Thymus (tissue), 11 donors: ENCODE data around the gene CHEK1. TPM values are rescaled to one million over a fixed set of nuclear protein-coding genes. Genes with fewer than 3 reads are reported as not detected.

ENCODE experiments used
- DNase-seq, 9 donors: peaks; one replicate each; pipeline ENCODE4 v3.0.0-alpha.2; 2013; ENCODE audit warnings: low spot score in 9 of 9, low read depth in 6 of 9, missing footprints in 1 of 9
- H3K27ac ChIP-seq, 2 donors: one replicate each; pipeline ENCODE4 v1.5.1; 2013; ENCODE audit warnings: control low read depth in 1 of 2, low read depth in 1 of 2, low read length in 1 of 2, mild to moderate bottlenecking in 1 of 2, moderate library complexity in 1 of 2
- H3K27me3 ChIP-seq, 2 donors: one replicate each; pipeline ENCODE4 v1.5.1; 2013; ENCODE audit warnings: low read length in 1 of 2; ENCODE audit not compliant: control insufficient read depth in 2 of 2, insufficient read depth in 1 of 2
- H3K36me3 ChIP-seq, 2 donors: one replicate each; pipeline ENCODE4 v1.5.1; 2013; ENCODE audit warnings: low read length in 1 of 2, mild to moderate bottlenecking in 1 of 2, moderate library complexity in 1 of 2; ENCODE audit not compliant: control insufficient read depth in 2 of 2, insufficient read depth in 2 of 2
- H3K4me1 ChIP-seq, 2 donors: one replicate each; pipeline ENCODE4 v1.5.1; 2013; ENCODE audit warnings: low read length in 2 of 2; ENCODE audit not compliant: control insufficient read depth in 2 of 2, insufficient read depth in 2 of 2
- H3K4me3 ChIP-seq, 2 donors: one replicate each; pipeline ENCODE4 v1.5.1; 2013; ENCODE audit warnings: low read length in 2 of 2, control low read depth in 1 of 2, mild to moderate bottlenecking in 1 of 2
- H3K9me3 ChIP-seq, 2 donors: one replicate each; pipeline ENCODE4 v1.5.1; 2013; ENCODE audit warnings: low read length in 1 of 2, mild to moderate bottlenecking in 1 of 2; ENCODE audit not compliant: control insufficient read depth in 2 of 2, insufficient read depth in 1 of 2
- WGBS: extraction: QIAGEN DNeasy Blood & Tissue Kit; methylation state at CpG from one replicate; pipeline ENCODE4 v1.1.7; 2013; 5-methylcytosine and 5-hydroxymethylcytosine counted together
- polyA plus RNA-seq: library from polyadenylated mRNA; stranded (reverse); fragments of 200-250 nt; gene quantifications from one replicate; pipeline ENCODE4 v1.2.3, GENCODE V29; 2013
- total RNA-seq: library from RNA; stranded (reverse); fragments of 120-200 nt; gene quantifications from one replicate; pipeline ENCODE4 v1.2.4, GENCODE V29; 2013
- donor health status: healthy.

The CHEK1 gene
- total and polyA plus RNA-seq, 2 donors, result 3.8 to 35.5 TPM

DNA sequence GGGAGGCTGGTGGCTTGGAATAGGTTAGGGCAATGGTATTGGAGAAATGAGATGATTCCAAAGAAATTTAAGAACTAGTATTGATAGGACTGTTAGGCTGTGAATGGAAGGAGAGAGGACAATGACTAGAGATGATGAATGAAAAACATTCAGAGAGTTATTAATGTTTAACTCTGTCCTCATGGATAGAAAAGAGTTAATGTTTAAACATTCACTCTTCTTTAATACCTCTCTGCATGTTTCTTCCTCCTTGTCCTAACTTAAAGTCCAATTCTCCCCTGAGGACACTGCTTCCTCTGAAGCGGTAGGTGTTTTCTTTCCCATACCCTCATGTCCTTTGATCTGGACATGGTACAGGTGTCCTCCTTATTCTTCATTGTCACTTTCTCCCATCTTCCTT is 13.4 kb downstream of the CHEK1 start:
- WGBS, result 98% methylated on average over 1 of the region's 1 CpG

GRCh38 chr11:125645871-125646270 is 20.9 kb downstream of the CHEK1 start:
- Histone ChIP-seq H3K27ac (no peak overlapping the region), H3K4me3 (no peak overlapping the region), H3K9me3 (peaks cover 1 to 5% of the 10 kb centered on the region in 2 donors), H3K27me3 (no peaks in the 10 kb centered on the region), H3K36me3 (peaks cover 14 to 49% of the 10 kb centered on the region in 2 donors), H3K4me1 (no peaks in the 10 kb centered on the region)
- 97% methylated on average over 3 of the region's 3 CpGs for WGBS
- no peak for DNase-seq

More for the DNA sequence above, 13.4 kb downstream of the CHEK1 start:
- Histone ChIP-seq H3K27me3 (no peaks in the 10 kb centered on the region), H3K36me3 (peaks cover 5 to 42% of the 10 kb centered on the region in 2 donors), H3K4me1 (no peaks in the 10 kb centered on the region), H3K4me3 (no peak overlapping the region), H3K9me3 (no peaks in the 10 kb centered on the region), H3K27ac (no peak overlapping the region)
- no peak for DNase-seq

DNA sequence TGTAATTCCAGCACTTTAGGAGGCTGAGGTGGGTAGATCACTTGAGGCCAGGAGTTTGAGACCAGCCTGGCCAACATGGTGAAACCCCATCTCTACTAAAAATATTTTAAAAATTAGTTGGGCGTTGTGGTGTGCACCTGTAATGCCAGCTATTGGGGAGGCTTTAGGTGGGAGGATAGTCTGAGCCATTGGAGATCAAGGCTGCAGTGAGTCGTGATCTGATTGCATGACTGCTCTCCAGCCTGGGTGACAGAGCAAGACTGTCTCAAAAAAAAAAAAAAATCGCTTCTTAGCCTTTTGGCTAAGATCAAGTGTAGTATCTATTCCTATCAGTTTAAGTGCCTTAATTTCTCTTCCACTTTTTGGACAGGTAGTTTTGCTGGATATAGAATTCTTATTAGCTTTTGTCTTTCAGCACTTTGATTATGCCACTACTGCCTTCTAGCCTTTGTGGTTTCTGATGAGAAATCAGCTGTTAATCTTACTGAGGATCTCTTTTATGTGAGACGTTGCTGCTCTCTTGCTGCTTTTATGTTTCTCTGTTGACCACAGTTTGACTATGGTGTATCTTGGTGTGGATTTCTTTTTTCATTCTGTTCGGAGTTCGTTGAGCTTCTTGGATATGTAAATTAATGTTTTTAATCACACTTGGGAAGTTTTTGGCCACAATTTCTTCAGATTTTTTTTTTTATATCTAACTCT is 24.7 kb downstream of the CHEK1 start:
- Histone ChIP-seq H3K9me3 (peaks cover 1 to 5% of the 10 kb centered on the region in 2 donors), H3K27ac (no peak overlapping the region), H3K27me3 (no peaks in the 10 kb centered on the region), H3K4me3 (no peak overlapping the region), H3K4me1 (no peaks in the 10 kb centered on the region), H3K36me3 (peaks cover 14 to 35% of the 10 kb centered on the region in 2 donors)
- DNase-seq, result peak in 1 of 9 donors; percentile 1
- WGBS, result 77% methylated on average over 6 of the region's 6 CpGs

DNA sequence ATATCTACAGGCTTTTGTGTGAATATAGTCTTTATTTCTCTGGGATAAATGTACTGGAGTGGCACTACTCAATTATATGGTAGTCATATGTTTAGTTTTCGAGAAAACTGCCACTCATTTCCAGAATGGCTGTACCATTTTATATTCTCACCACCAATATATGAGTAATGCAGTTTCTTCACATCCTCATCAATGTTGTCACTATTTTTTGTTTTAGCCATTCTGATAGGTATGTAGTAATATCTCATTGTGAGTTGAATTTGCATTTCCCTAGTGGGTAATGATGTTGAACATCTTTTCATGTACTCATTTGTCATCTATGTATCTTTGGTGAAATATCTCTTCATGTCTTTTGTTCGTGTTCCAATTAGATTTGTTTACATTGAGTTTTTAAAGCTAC is 37.7 kb downstream of the CHEK1 start:
- no peaks in the 10 kb centered on the region for H3K4me1 ChIP-seq
- peaks cover 3 to 15% of the 10 kb centered on the region in 2 donors for H3K36me3 ChIP-seq
- no peak overlapping the region for H3K4me3 ChIP-seq
- WGBS, result 95% methylated on average over 2 of the region's 2 CpGs
- H3K27ac ChIP-seq, result no peak overlapping the region
- H3K9me3 ChIP-seq, result no peaks in the 10 kb centered on the region
- H3K27me3 ChIP-seq, result no peaks in the 10 kb centered on the region
- DNase-seq, result no peak

DNA sequence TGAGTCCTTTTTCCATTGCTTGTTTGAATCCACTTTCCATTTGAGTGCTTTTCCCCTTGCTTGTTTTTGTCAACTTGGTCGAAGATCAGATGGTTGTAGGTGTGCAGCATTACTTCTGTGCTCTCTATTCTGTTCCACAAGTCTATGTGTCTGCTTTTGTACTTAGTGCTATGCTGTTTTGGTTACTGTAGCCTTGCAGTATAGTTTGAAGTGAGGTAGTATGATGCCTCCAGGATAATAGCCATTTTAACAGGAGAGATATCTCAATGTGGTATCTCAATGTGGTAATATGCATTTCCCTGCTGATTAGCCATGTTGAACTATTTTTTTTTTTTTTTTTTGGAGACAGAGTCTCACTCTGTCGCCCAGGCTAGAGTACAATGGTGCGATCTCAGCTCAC is 38.9 kb downstream of the CHEK1 start:
- H3K27ac ChIP-seq, result no peak overlapping the region
- 98% methylated on average over 3 of the region's 3 CpGs for WGBS
- H3K4me1 ChIP-seq, result no peaks in the 10 kb centered on the region
- no peak overlapping the region for H3K4me3 ChIP-seq
- H3K36me3 ChIP-seq, result peaks cover 3 to 15% of the 10 kb centered on the region in 2 donors
- no peaks in the 10 kb centered on the region for H3K9me3 ChIP-seq
- DNase-seq, result no peak
- H3K27me3 ChIP-seq, result no peaks in the 10 kb centered on the region

DNA sequence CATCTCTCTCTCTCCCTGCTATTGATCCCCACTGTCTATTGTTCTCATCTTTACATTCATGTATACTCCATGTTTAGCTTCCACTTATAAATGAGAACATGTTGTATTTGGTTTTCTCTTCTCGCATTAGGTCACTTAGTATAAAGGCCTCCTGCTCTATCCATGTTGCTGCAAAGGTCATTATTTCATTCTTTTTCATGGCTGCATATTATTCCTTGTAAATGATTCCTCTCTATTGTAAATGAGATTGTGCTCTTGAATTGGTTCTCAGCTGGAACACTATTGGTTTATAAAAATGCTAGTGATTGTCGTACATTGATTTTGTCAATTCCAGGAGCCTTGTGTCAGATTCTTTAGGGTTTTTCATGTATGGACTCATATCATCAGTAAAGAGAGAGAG is 42.2 kb downstream of the CHEK1 start:
- Histone ChIP-seq H3K36me3 (peaks cover 3 to 12% of the 10 kb centered on the region in 2 donors), H3K9me3 (no peaks in the 10 kb centered on the region), H3K27ac (no peak overlapping the region), H3K4me1 (no peaks in the 10 kb centered on the region), H3K4me3 (no peak overlapping the region), H3K27me3 (no peaks in the 10 kb centered on the region)
- WGBS, result 99% methylated on average over 2 of the region's 2 CpGs
- DNase-seq, result no peak

- peaks cover 7 to 13% of the 10 kb centered on the region in 2 donors for H3K36me3 ChIP-seq
- H3K27me3 ChIP-seq, result no peaks in the 10 kb centered on the region
- no peak for DNase-seq
- H3K4me3 ChIP-seq, result no peak overlapping the region
- WGBS, result 96% methylated on average over 1 of the region's 1 CpG
- H3K4me1 ChIP-seq, result no peaks in the 10 kb centered on the region
- no peak overlapping the region for H3K27ac ChIP-seq
- no peaks in the 10 kb centered on the region for H3K9me3 ChIP-seq
Measured at GRCh38 chr11:125670172-125670571, 45.2 kb downstream of the CHEK1 start.

GRCh38 chr11:125671561-125671960 is 46.6 kb downstream of the CHEK1 start:
- WGBS, result 98% methylated on average over 2 of the region's 2 CpGs
- Histone ChIP-seq H3K4me1 (no peaks in the 10 kb centered on the region), H3K9me3 (no peaks in the 10 kb centered on the region), H3K4me3 (no peak overlapping the region), H3K36me3 (peaks cover 7 to 23% of the 10 kb centered on the region in 2 donors), H3K27ac (no peak overlapping the region), H3K27me3 (no peaks in the 10 kb centered on the region)
- no peak for DNase-seq

- Histone ChIP-seq H3K4me1 (no peaks in the 10 kb centered on the region), H3K27ac (no peak overlapping the region), H3K27me3 (no peaks in the 10 kb centered on the region), H3K4me3 (no peak overlapping the region), H3K36me3 (peaks cover 8 to 32% of the 10 kb centered on the region in 2 donors), H3K9me3 (no peaks in the 10 kb centered on the region)
- DNase-seq, result no peak
- WGBS, result 93% methylated on average over 2 of the region's 2 CpGs
Measured at GRCh38 chr11:125674210-125674609, 49.2 kb downstream of the CHEK1 start.
